Brain microvascular endothelial cell (primary cell): Measurements from ENCODE around the gene RCAN3.

Experiments used
- DNase-seq: peaks from one replicate; pipeline ENCODE4 v3.0.0-alpha.2; 2020
- H3K27ac ChIP-seq: fragments of 250-450 bp; sonication (Bioruptor Pico); 2 replicates; pipeline ENCODE4 v1.5.1; 2020; ENCODE audit warnings: mild to moderate bottlenecking, moderate library complexity
- H3K27me3 ChIP-seq: fragments of 250-450 bp; sonication (Bioruptor Pico); replicated peaks from 2 replicates; pipeline ENCODE4 v1.5.1; 2020; ENCODE audit warnings: mild to moderate bottlenecking
- H3K36me3 ChIP-seq: fragments of 250-450 bp; sonication (Bioruptor Pico); replicated peaks from 2 replicates; pipeline ENCODE4 v1.5.1; 2020; ENCODE audit warnings: mild to moderate bottlenecking
- H3K4me3 ChIP-seq: 2 replicates; pipeline ENCODE4 v1.5.1; 2011; ENCODE audit warnings: low read depth, mild to moderate bottlenecking, control low read depth, low read length, moderate library complexity
- CTCF ChIP-seq: IDR thresholded peaks from 2 replicates; pipeline ENCODE4 v1.5.1; 2011; ENCODE audit warnings: low read depth, mild to moderate bottlenecking, moderate library complexity, low read length, control low read depth, inconsistent platforms; ENCODE audit errors: missing control alignments
- in situ Hi-C: cut with HindIII; loops from 2 replicates; pipeline ENCODE4 v1.10.0; 2017; ENCODE audit warnings: low sequenced_read_pairs, low pct_ligation_motif_present

The RCAN3 gene

GRCh38 chr1:24470592-24470991 lies 32.0 kb upstream of the RCAN3 start:
- Histone ChIP-seq H3K4me3 (no peak overlapping the region), H3K27ac (no peak overlapping the region), H3K27me3 (no peaks in the 10 kb centered on the region), H3K36me3 (no peaks in the 10 kb centered on the region)
- in situ Hi-C loops = no loop called here
- no peak for DNase-seq
- no peak for TF ChIP-seq CTCF

DNA sequence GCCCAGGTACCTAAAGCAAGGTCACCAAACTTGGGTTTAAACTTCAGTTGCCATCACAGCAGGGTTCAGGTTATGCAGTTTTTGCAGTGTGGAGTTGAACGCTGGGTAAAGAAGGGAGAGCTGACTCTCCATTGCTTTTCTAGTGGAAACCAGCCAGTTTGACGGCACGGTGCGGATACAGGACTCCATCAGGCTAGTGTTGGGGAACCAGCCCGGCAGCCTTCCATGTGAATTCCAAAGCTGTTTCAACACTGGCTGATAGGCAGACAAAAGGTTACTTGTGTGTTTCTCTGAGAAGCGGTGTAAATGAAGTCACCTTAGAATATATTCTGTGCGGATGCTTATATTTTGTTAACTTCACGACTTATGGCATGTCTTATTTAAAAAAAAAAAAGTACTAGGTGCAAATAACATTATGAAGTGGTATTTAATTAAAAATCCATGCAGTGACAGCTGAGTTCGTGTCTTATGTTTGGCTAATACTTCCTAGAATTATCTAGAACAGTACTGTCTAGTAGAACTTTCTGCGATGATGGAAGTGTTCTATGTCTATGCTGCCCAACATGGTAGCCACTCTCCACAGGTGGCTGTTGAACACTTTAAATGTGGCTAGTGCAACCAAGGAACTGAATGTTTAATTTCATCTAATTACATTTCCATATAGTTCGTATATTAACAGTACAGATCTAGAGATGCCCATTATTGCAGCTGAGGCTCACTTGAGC lies 29.9 kb upstream of the RCAN3 start:
- H3K4me3 ChIP-seq = no peak overlapping the region
- H3K36me3 ChIP-seq = no peaks in the 10 kb centered on the region
- in situ Hi-C loops = no loop called here
- H3K27ac ChIP-seq = no peak overlapping the region
- TF ChIP-seq CTCF = no peak
- H3K27me3 ChIP-seq = no peaks in the 10 kb centered on the region
- DNase-seq = no peak

DNA sequence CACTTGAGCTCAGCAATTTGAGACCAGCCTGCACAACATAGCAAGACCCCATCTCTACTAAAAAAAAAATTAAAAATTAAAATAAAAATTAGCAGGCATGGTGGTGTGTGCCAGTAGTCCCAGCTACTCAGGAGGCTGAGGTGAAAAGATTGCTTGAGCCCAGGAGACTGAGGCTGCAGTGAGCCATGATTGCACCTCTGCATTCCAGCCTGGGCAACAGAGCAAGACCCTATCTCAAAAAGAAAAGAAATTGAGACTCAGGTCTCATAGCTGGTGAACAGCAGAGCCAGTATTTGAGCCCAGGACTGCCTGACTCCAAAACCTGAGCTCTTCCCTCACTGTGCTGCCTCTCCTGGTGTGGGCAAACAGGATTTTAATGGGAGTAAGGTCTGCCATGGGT lies 28.4 kb upstream of the RCAN3 start:
- no peaks in the 10 kb centered on the region for H3K36me3 ChIP-seq
- TF ChIP-seq CTCF = no peak
- H3K27me3 ChIP-seq = no peaks in the 10 kb centered on the region
- in situ Hi-C loops = no loop called here
- H3K4me3 ChIP-seq = no peak overlapping the region
- H3K27ac ChIP-seq = no peak overlapping the region
- no peak for DNase-seq

DNA sequence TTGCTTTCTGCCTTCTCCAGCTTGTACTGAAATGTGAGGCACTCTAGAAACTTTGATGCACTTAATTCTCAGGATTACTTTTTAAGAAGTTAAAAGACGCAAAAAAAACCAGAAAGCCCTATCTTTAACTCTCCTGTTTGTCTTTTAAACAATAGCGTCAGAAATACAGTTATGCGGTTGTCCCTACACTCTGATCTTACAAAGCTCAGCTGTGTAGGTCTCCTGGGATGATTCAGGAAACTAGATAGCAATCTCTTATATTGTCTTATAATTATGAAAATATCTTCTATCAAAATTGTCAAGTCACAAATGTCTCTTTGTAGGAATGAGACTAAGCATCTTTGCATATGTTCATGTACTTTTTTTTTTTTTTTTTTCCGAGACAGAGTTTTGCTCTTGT lies 26.9 kb upstream of the RCAN3 start:
- DNase-seq = no peak
- H3K27me3 ChIP-seq = no peaks in the 10 kb centered on the region
- in situ Hi-C loops = no loop called here
- no peak for TF ChIP-seq CTCF
- no peaks in the 10 kb centered on the region for H3K36me3 ChIP-seq
- H3K27ac ChIP-seq = no peak overlapping the region
- no peak overlapping the region for H3K4me3 ChIP-seq

DNA sequence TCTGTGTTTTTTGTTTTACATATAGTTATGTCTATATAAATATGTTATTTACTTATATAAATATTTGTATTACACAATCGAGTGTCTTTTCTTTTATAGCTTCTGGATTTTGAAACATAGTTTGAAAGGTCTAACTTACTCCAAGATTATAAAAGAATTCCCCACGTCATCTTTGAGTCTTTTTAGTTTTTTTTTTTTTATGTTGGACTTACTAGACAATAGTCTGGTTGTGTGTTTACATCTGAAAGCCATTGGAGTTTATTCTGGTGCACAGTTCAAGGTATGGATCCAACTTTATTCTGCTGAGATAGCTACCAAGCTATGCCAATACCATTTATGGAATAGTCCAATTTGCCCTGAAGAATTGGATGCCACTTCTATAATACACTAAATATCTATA lies 26.1 kb upstream of the RCAN3 start:
- Histone ChIP-seq H3K27ac (no peak overlapping the region), H3K36me3 (no peaks in the 10 kb centered on the region), H3K4me3 (no peak overlapping the region), H3K27me3 (no peaks in the 10 kb centered on the region)
- TF ChIP-seq CTCF = no peak
- DNase-seq = no peak
- in situ Hi-C loops = no loop called here

DNA sequence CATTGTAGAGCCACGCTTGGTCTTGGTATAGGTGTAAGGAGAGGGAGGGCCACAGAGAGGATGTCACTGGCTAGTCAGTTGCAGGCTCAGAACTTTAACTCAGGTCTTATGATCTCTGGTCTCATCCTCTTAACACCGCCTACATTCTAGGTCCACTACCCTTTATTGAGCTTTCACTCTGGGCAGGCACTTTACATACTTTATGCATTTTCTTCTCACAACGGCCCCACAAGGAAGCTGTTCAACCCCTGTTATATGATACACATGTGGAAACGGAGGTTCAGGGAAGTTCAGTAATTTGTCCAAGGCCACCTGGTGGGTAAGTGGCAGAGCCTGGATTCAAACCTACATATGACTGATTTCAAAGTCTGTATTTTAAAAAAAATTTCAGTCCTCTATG lies 25.3 kb upstream of the RCAN3 start:
- no peak for DNase-seq
- H3K27me3 ChIP-seq = no peaks in the 10 kb centered on the region
- H3K36me3 ChIP-seq = no peaks in the 10 kb centered on the region
- no peak for TF ChIP-seq CTCF
- H3K27ac ChIP-seq = no peak overlapping the region
- in situ Hi-C loops = no loop called here
- no peak overlapping the region for H3K4me3 ChIP-seq
